ENCODE results near the gene HOXD11.
A peak's percentile ranks its signal among the peaks of the same experiment; 100 is the strongest.

Gene HOXD11

DNA sequence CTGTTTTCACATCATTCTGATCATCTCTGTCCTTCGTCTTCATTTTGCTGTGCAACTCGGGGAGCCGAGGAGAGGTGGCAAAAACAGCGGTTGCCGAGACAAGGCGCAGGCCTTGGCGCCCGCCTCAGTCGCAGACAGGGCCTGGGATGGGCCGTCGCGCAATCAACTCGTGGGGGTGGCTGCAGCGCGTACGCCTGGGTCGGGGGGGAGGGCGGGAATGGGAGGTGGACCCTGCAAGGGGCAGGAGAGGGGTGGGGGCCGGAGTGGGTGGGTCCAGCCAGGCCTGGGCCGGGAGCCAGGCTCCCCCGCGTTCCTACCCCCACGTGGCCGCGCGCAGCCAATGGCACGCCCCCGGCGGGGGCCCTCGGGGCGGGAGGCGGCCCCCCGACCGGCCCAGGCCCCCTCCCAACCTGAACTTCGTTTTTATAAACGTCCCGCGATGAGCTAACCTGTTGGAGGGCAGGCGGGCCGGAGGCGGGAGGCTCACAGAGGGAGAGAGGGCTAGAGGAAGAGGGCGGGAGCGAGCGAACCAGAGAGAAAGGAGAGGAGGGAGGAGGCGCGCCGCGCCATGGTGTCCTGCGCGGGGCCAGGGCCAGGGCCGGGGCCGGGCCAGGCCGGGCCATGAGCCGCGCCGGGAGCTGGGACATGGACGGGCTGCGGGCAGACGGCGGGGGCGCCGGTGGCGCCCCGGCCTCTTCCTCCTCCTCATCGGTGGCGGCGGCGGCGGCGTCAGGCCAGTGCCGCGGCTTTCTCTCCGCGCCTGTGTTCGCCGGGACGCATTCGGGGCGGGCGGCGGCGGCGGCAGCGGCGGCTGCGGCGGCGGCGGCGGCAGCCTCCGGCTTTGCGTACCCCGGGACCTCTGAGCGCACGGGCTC, 14.6 kb upstream of the HOXD11 start, which contains the start of gene HOXD13:
Gene HOXD13 (plus strand): TSS at position 452 of the 875 bp plus-strand sequence. CDS start 170 bp downstream, at position 622.
- Histone ChIP-seq H3K9ac (ENCODE audit: low read depth, low read length) (peak within 1 kb of the TSS; percentile 89), H3K27me3 (ENCODE audit: insufficient read depth, low read length, poor library complexity) (no peaks in the 10 kb centered on the region), H3K9me3 (ENCODE audit: insufficient read depth, low read length, severe bottlenecking) (no peaks in the 10 kb centered on the region), H3K4me3 (ENCODE audit: low read depth in 1 of 2, low read length in 2 of 2) (peak within 1 kb of the TSS; percentile 35 to 83; a peak in 3 of 4 replicates), H3K4me1 (ENCODE audit: insufficient read depth, low read length) (peaks cover 37% of the 10 kb centered on the region), H2AFZ (ENCODE audit: low read depth, low read length) (peak within 1 kb of the TSS; percentile 83), H3K27ac (ENCODE audit: low read length) (peak within 1 kb of the TSS; percentile 92), H3K79me2 (ENCODE audit: insufficient read depth, low read length) (peaks cover 26% of the 10 kb centered on the region), H3K36me3 (ENCODE audit: insufficient read depth, low read length) (no peaks in the 10 kb centered on the region), H3K4me2 (ENCODE audit: insufficient read depth, low read length) (peak within 1 kb of the TSS; percentile 74), H4K20me1 (ENCODE audit: insufficient read depth, low read length) (no peaks in the 10 kb centered on the region)
- ATAC-seq (ENCODE audit: insufficient read depth, low read depth), result peak; percentile 8; the same call in 2 of the 3 replicates
- no peak for TF ChIP-seq EZH2 (IDR thresholded peaks at IDR 0.05; ENCODE audit: borderline replicate concordance, low read depth, low read length, severe bottlenecking)
- TF ChIP-seq, protein P1, sequence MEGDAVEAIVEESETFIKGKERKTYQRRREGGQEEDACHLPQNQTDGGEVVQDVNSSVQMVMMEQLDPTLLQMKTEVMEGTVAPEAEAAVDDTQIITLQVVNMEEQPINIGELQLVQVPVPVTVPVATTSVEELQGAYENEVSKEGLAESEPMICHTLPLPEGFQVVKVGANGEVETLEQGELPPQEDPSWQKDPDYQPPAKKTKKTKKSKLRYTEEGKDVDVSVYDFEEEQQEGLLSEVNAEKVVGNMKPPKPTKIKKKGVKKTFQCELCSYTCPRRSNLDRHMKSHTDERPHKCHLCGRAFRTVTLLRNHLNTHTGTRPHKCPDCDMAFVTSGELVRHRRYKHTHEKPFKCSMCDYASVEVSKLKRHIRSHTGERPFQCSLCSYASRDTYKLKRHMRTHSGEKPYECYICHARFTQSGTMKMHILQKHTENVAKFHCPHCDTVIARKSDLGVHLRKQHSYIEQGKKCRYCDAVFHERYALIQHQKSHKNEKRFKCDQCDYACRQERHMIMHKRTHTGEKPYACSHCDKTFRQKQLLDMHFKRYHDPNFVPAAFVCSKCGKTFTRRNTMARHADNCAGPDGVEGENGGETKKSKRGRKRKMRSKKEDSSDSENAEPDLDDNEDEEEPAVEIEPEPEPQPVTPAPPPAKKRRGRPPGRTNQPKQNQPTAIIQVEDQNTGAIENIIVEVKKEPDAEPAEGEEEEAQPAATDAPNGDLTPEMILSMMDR (IDR thresholded peaks at IDR 0.05; ENCODE audit: borderline replicate concordance, extremely low read depth, low read length, poor library complexity, severe bottlenecking), result no peak
- peak; percentile 63 for DNase-seq

DNA sequence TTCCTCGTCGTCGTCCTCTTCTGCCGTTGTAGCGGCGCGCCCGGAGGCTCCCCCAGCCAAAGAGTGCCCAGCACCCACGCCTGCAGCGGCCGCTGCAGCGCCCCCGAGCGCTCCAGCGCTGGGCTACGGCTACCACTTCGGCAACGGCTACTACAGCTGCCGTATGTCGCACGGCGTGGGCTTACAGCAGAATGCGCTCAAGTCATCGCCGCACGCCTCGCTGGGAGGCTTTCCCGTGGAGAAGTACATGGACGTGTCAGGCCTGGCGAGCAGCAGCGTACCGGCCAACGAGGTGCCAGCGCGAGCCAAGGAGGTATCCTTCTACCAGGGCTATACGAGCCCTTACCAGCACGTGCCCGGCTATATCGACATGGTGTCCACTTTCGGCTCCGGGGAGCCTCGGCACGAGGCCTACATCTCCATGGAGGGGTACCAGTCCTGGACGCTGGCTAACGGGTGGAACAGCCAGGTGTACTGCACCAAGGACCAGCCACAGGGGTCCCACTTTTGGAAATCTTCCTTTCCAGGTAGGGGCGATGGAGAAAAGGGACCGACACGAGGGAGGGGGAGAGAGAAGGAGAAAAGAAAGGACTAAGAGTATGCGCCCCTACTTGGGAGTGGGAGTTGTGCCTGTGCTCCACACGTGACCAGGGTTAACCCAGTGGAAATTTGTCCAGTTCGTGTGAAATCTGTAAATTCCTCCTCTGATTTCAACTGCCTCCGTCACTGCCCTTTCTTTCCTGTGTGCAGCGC, 13.8 kb upstream of the HOXD11 start:
- peaks cover 26% of the 10 kb centered on the region for H3K79me2 ChIP-seq (ENCODE audit: insufficient read depth, low read length)
- H4K20me1 ChIP-seq (ENCODE audit: insufficient read depth, low read length), result no peaks in the 10 kb centered on the region
- H3K27ac ChIP-seq (ENCODE audit: low read length), result peak overlapping the region; percentile 92
- no peaks in the 10 kb centered on the region for H3K9me3 ChIP-seq (ENCODE audit: insufficient read depth, low read length, severe bottlenecking)
- peak overlapping the region; percentile 89 for H3K9ac ChIP-seq (ENCODE audit: low read depth, low read length)
- TF ChIP-seq, protein P1 (IDR thresholded peaks at IDR 0.05; ENCODE audit: borderline replicate concordance, extremely low read depth, low read length, poor library complexity, severe bottlenecking), result peak; percentile 48
- TF ChIP-seq EZH2 (IDR thresholded peaks at IDR 0.05; ENCODE audit: borderline replicate concordance, low read depth, low read length, severe bottlenecking), result no peak
- H3K4me1 ChIP-seq (ENCODE audit: insufficient read depth, low read length), result peaks cover 44% of the 10 kb centered on the region
- peak overlapping the region; percentile 83 for H2AFZ ChIP-seq (ENCODE audit: low read depth, low read length)
- peak; percentile 16 for ATAC-seq (ENCODE audit: insufficient read depth, low read depth)
- peak overlapping the region; percentile 35 to 83; a peak in 3 of 4 replicates for H3K4me3 ChIP-seq (ENCODE audit: low read depth in 1 of 2, low read length in 2 of 2)
- peak; percentile 42 for DNase-seq
- H3K36me3 ChIP-seq (ENCODE audit: insufficient read depth, low read length), result no peaks in the 10 kb centered on the region
- H3K27me3 ChIP-seq (ENCODE audit: insufficient read depth, low read length, poor library complexity), result no peaks in the 10 kb centered on the region
- peak overlapping the region; percentile 74 for H3K4me2 ChIP-seq (ENCODE audit: insufficient read depth, low read length)

DNA sequence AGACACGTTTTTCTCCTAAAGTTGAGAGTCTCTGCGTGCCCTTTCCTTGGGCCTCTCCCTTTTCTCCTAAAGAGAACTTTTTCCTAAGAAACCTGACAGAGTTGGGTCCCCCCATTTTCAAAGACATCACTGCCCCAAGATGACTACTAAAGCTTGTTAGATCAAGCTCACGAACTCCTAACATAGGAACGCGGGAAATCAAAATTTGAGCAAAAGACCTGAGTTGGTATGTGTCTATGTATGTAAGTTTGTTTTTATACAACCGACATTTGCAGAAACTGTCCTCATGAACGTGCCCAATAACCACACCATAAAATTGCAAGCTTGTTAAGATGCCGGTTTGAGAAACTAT, 13.2 kb upstream of the HOXD11 start:
- Histone ChIP-seq H3K4me3 (ENCODE audit: low read depth in 1 of 2, low read length in 2 of 2) (peak overlapping the region; percentile 35 to 83; a peak in 3 of 4 replicates), H3K4me2 (ENCODE audit: insufficient read depth, low read length) (peak overlapping the region; percentile 74), H4K20me1 (ENCODE audit: insufficient read depth, low read length) (no peaks in the 10 kb centered on the region), H3K79me2 (ENCODE audit: insufficient read depth, low read length) (peaks cover 26% of the 10 kb centered on the region), H3K27ac (ENCODE audit: low read length) (peak overlapping the region; percentile 92), H3K9me3 (ENCODE audit: insufficient read depth, low read length, severe bottlenecking) (no peaks in the 10 kb centered on the region), H3K4me1 (ENCODE audit: insufficient read depth, low read length) (peaks cover 44% of the 10 kb centered on the region), H3K9ac (ENCODE audit: low read depth, low read length) (peak overlapping the region; percentile 89), H3K27me3 (ENCODE audit: insufficient read depth, low read length, poor library complexity) (no peaks in the 10 kb centered on the region), H2AFZ (ENCODE audit: low read depth, low read length) (peak overlapping the region; percentile 83), H3K36me3 (ENCODE audit: insufficient read depth, low read length) (no peaks in the 10 kb centered on the region)
- ATAC-seq (ENCODE audit: insufficient read depth, low read depth) (no peak), DNase-seq (no peak)
- TF ChIP-seq, protein P1 (IDR thresholded peaks at IDR 0.05; ENCODE audit: borderline replicate concordance, extremely low read depth, low read length, poor library complexity, severe bottlenecking), result no peak
- TF ChIP-seq EZH2 (IDR thresholded peaks at IDR 0.05; ENCODE audit: borderline replicate concordance, low read depth, low read length, severe bottlenecking), result no peak

All from DND-41 (cell line).